IPS DF 6.9 (cell line): ENCODE results near the gene SLC30A1.

Source experiments
- DNase-seq: peaks from one replicate; pipeline ENCODE4 v3.0.0-alpha.2; 2013; ENCODE audit warnings: low read depth, low spot score
- H3K27ac ChIP-seq: one replicate; pipeline ENCODE4 v1.5.1; 2013; ENCODE audit warnings: low read length, control low read depth
- H3K27me3 ChIP-seq: 2 replicates; pipeline ENCODE4 v1.6.1; 2013; ENCODE audit warnings: mild to moderate bottlenecking, low read length; ENCODE audit not compliant: control insufficient read depth, insufficient read depth
- H3K36me3 ChIP-seq: 2 replicates; pipeline ENCODE4 v1.6.1; 2013; ENCODE audit warnings: low read length; ENCODE audit not compliant: control insufficient read depth, insufficient read depth
- H3K4me1 ChIP-seq: 2 replicates; pipeline ENCODE4 v1.6.1; 2013; ENCODE audit warnings: low read length; ENCODE audit not compliant: control insufficient read depth, insufficient read depth
- H3K4me3 ChIP-seq: 2 replicates; pipeline ENCODE4 v1.5.1; 2013; ENCODE audit warnings: mild to moderate bottlenecking, low read length
- H3K9me3 ChIP-seq: 2 replicates; pipeline ENCODE4 v1.6.1; 2013; ENCODE audit warnings: low read length, inconsistent platforms; ENCODE audit not compliant: control insufficient read depth, insufficient read depth
- WGBS: extraction: QIAGEN DNeasy Blood & Tissue Kit; methylation state at CpG from one replicate; pipeline ENCODE4 v1.1.7; 2013; ENCODE audit warnings: mixed read lengths, missing lambda C conversion rate; ENCODE audit not compliant: insufficient read length, insufficient coverage; 5-methylcytosine and 5-hydroxymethylcytosine counted together

The SLC30A1 gene

GRCh38 chr1:211534545-211535291, 44.2 kb downstream of the SLC30A1 start:
- DNase-seq, result no peak
- H3K4me1 ChIP-seq, result 0 out of 2 replicates have a peak, but pooled peaks cover 1% of the 10 kb centered on the region
- H3K27ac ChIP-seq, result no peak overlapping the region
- WGBS, result no CpG with 5 or more reads among the region's 5 CpGs
- no peaks in the 10 kb centered on the region for H3K27me3 ChIP-seq
- no peaks in the 10 kb centered on the region for H3K36me3 ChIP-seq
- no peaks in the 10 kb centered on the region for H3K9me3 ChIP-seq
- H3K4me3 ChIP-seq, result no peak overlapping the region

- Histone ChIP-seq H3K9me3 (no peaks in the 10 kb centered on the region), H3K4me1 (no peaks in the 10 kb centered on the region), H3K36me3 (no peaks in the 10 kb centered on the region), H3K27me3 (no peaks in the 10 kb centered on the region), H3K4me3 (no peak overlapping the region), H3K27ac (no peak overlapping the region)
- DNase-seq, result no peak
- WGBS, result no CpG with 5 or more reads among the region's 6 CpGs
These were observed 46.9 kb downstream of the SLC30A1 start for GRCh38 chr1:211532088-211532444.

- DNase-seq, result no peak
- H3K27me3 ChIP-seq, result no peaks in the 10 kb centered on the region
- H3K9me3 ChIP-seq, result no peaks in the 10 kb centered on the region
- H3K27ac ChIP-seq, result no peak overlapping the region
- WGBS, result no CpG with 5 or more reads among the region's 15 CpGs
- no peak overlapping the region for H3K4me3 ChIP-seq
- no peaks in the 10 kb centered on the region for H3K36me3 ChIP-seq
- H3K4me1 ChIP-seq, result no peaks in the 10 kb centered on the region
These were observed 47.5 kb downstream of the SLC30A1 start for GRCh38 chr1:211531194-211532087.

GRCh38 chr1:211530102-211530501, 48.9 kb downstream of the SLC30A1 start:
- H3K27me3 ChIP-seq, result no peaks in the 10 kb centered on the region
- H3K9me3 ChIP-seq, result no peaks in the 10 kb centered on the region
- H3K4me3 ChIP-seq, result no peak overlapping the region
- no peaks in the 10 kb centered on the region for H3K36me3 ChIP-seq
- no peak overlapping the region for H3K27ac ChIP-seq
- WGBS, result no CpG with 5 or more reads among the region's 2 CpGs
- no peaks in the 10 kb centered on the region for H3K4me1 ChIP-seq
- DNase-seq, result no peak

GRCh38 chr1:211529453-211529852, 49.5 kb downstream of the SLC30A1 start:
- no peak for DNase-seq
- H3K4me3 ChIP-seq, result no peak overlapping the region
- H3K27me3 ChIP-seq, result no peaks in the 10 kb centered on the region
- no peaks in the 10 kb centered on the region for H3K36me3 ChIP-seq
- H3K27ac ChIP-seq, result no peak overlapping the region
- H3K4me1 ChIP-seq, result no peaks in the 10 kb centered on the region
- H3K9me3 ChIP-seq, result no peaks in the 10 kb centered on the region
- WGBS, result no CpG with 5 or more reads among the region's 9 CpGs

- H3K9me3 ChIP-seq, result no peaks in the 10 kb centered on the region
- WGBS, result no CpG with 5 or more reads among the region's 7 CpGs
- no peaks in the 10 kb centered on the region for H3K27me3 ChIP-seq
- H3K27ac ChIP-seq, result no peak overlapping the region
- no peaks in the 10 kb centered on the region for H3K4me1 ChIP-seq
- H3K4me3 ChIP-seq, result no peak overlapping the region
- DNase-seq, result no peak
- H3K36me3 ChIP-seq, result no peaks in the 10 kb centered on the region
These were observed 50.0 kb downstream of the SLC30A1 start for GRCh38 chr1:211529011-211529410.

- H3K27ac ChIP-seq, result no peak overlapping the region
These were observed 51.1 kb downstream of the SLC30A1 start for GRCh38 chr1:211527888-211528287.

GRCh38 chr1:211527006-211527405, 52.0 kb downstream of the SLC30A1 start:
- no peak overlapping the region for H3K27ac ChIP-seq
- no peak for DNase-seq
- H3K9me3 ChIP-seq, result no peaks in the 10 kb centered on the region
- no CpG with 5 or more reads among the region's 3 CpGs for WGBS
- no peaks in the 10 kb centered on the region for H3K27me3 ChIP-seq
- no peaks in the 10 kb centered on the region for H3K4me1 ChIP-seq
- no peaks in the 10 kb centered on the region for H3K36me3 ChIP-seq
- H3K4me3 ChIP-seq, result no peak overlapping the region

More at GRCh38 chr1:211527888-211528287, 51.1 kb downstream of the SLC30A1 start:
- no peaks in the 10 kb centered on the region for H3K27me3 ChIP-seq
- no peak overlapping the region for H3K4me3 ChIP-seq
- no peaks in the 10 kb centered on the region for H3K9me3 ChIP-seq
- H3K4me1 ChIP-seq, result no peaks in the 10 kb centered on the region
- no peaks in the 10 kb centered on the region for H3K36me3 ChIP-seq
- WGBS, result no CpG with 5 or more reads among the region's 5 CpGs
- no peak for DNase-seq

- no CpG with 5 or more reads among the region's 1 CpG for WGBS
- no peak for DNase-seq
- Histone ChIP-seq H3K27me3 (no peaks in the 10 kb centered on the region), H3K27ac (no peak overlapping the region), H3K4me1 (no peaks in the 10 kb centered on the region), H3K9me3 (no peaks in the 10 kb centered on the region), H3K36me3 (no peaks in the 10 kb centered on the region), H3K4me3 (no peak overlapping the region)
These were observed 52.9 kb downstream of the SLC30A1 start for GRCh38 chr1:211526101-211526500.

GRCh38 chr1:211525101-211525676, 53.8 kb downstream of the SLC30A1 start:
- WGBS, result no CpG with 5 or more reads among the region's 9 CpGs
- Histone ChIP-seq H3K9me3 (no peaks in the 10 kb centered on the region), H3K27me3 (no peaks in the 10 kb centered on the region), H3K27ac (no peak overlapping the region), H3K36me3 (no peaks in the 10 kb centered on the region), H3K4me3 (no peak overlapping the region), H3K4me1 (no peaks in the 10 kb centered on the region)
- DNase-seq, result no peak
